Hepatocyte (in vitro differentiated cells): ENCODE measurements around the gene IGSF9.

ENCODE experiments used
- EZH2 ChIP-seq: fragments of 200-600 bp; sonication (generic); IDR thresholded peaks from 2 replicates; pipeline ENCODE4 v1.6.1; 2016; ENCODE audit warnings: antibody characterized with exemption, mild to moderate bottlenecking, borderline replicate concordance
- TF ChIP-seq, protein P1 (sequence below): fragments of 200-600 bp; sonication (generic); IDR thresholded peaks from 2 replicates; pipeline ENCODE4 v1.5.1; 2016; ENCODE audit warnings: antibody characterized with exemption, mild to moderate bottlenecking; ENCODE audit not compliant: poor library complexity

DNA sequence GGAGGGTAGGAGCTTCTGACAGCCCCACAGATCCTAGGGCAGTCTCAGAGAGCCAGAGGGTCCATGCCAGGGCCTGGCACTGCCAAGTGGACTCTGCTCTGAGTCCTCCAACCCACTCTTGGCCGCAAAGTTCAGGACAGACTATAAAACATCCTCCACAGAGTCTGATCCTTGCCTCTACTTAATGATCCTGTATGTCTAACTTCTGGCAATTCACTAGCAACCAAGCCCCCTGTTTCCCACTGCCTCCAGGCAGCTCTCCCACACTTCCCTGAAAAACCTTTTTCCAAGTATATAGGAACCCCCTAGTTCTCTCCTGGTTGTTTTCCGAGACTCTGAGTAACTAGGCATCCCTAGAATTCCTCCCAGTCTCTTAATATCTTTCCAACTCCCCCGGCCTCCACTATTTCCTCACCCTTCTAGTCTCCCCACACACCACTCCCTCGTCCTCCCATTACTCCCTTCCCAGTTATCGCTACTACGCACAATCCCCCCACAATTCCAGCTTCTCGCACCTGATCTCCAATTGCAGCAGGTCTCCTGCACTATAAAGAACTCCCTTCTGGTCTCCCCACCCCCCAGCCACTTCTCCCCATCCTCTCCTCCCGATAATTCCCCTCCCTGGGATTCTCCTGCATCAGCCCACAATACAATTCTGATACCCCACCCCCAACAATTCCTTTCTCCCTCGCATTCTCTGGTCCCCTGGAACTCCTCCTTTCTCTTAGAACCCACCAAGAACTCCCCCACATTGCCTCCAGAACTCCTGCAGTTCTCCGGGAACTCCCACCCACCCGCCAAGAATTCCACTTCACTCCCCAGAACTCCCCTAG, 574 bp downstream of the IGSF9 start:
- TF ChIP-seq, protein P1, sequence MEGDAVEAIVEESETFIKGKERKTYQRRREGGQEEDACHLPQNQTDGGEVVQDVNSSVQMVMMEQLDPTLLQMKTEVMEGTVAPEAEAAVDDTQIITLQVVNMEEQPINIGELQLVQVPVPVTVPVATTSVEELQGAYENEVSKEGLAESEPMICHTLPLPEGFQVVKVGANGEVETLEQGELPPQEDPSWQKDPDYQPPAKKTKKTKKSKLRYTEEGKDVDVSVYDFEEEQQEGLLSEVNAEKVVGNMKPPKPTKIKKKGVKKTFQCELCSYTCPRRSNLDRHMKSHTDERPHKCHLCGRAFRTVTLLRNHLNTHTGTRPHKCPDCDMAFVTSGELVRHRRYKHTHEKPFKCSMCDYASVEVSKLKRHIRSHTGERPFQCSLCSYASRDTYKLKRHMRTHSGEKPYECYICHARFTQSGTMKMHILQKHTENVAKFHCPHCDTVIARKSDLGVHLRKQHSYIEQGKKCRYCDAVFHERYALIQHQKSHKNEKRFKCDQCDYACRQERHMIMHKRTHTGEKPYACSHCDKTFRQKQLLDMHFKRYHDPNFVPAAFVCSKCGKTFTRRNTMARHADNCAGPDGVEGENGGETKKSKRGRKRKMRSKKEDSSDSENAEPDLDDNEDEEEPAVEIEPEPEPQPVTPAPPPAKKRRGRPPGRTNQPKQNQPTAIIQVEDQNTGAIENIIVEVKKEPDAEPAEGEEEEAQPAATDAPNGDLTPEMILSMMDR: no peak
- no peak for TF ChIP-seq EZH2
